Measurements from ENCODE around the gene CES4A. TPM values are rescaled to one million over a fixed set of nuclear protein-coding genes. Genes with fewer than 3 reads are reported as not detected.

Gene CES4A
- total RNA-seq, 1 experiment from 2014 or later: 1.9 TPM

- peaks cover 9% of the 10 kb centered on the region for H3K23me2 ChIP-seq (ENCODE audit: insufficient read length, low read depth, low read length, poor library complexity, severe bottlenecking)
- no peak within 1 kb of the TSS for H3K27ac ChIP-seq (ENCODE audit: insufficient read length, low read depth, low read length)
- H2BK15ac ChIP-seq (ENCODE audit: low read depth, low read length): no peak within 1 kb of the TSS
- H3K36me3 Mint-ChIP-seq (ENCODE audit: insufficient read depth in 1 of 3, low read depth in 3 of 3): peaks cover 0 to 23% (median 18%) of the 10 kb centered on the region in 3 experiments; a peak in 4 of 7 replicates
- H3K9me3 Mint-ChIP-seq: no peaks in the 10 kb centered on the region
- no peak within 1 kb of the TSS for H4K8ac ChIP-seq (replicated peaks; ENCODE audit: insufficient read length, low read depth, low read length)
- TF ChIP-seq CTCF (conservative IDR thresholded peaks at IDR 0.05): peak; percentile 45; the same call in 2 of the 3 replicates
- no CpG with 5 or more reads among the region's 69 CpGs for WGBS (ENCODE audit: extremely low coverage, insufficient read length, low lambda C conversion rate)
- H2AFZ ChIP-seq (ENCODE audit: low read length): no peak within 1 kb of the TSS
- H3K4me1 Mint-ChIP-seq: peaks cover 14 to 16% of the 10 kb centered on the region in 2 experiments
- no peak within 1 kb of the TSS for H3K56ac ChIP-seq (ENCODE audit: insufficient read length, low read depth, low read length)
- peak within 1 kb of the TSS; percentile 71 for H3K4me2 ChIP-seq (ENCODE audit: insufficient read depth, insufficient read length, low read length)
- H3K4ac ChIP-seq (ENCODE audit: low read depth, low read length): no peak within 1 kb of the TSS
- no peaks in the 10 kb centered on the region; the same call in 1 of the 2 replicates for H3K27me3 Mint-ChIP-seq (ENCODE audit: low read depth)
- no peaks in the 10 kb centered on the region for H3K4me1 ChIP-seq (ENCODE audit: insufficient read depth, low read length)
- no peaks in the 10 kb centered on the region for H3K27me3 ChIP-seq (ENCODE audit: insufficient read depth, low read length)
- H3K27ac Mint-ChIP-seq: peak within 1 kb of the TSS in 2 of 3 experiments; percentile 27 to 61; a peak in 3 of 7 replicates
- H3K4me3 Mint-ChIP-seq: peak within 1 kb of the TSS; percentile 85 to 89
- peak within 1 kb of the TSS; percentile 60 for H3K9ac ChIP-seq (ENCODE audit: extremely low read depth, insufficient read length, low read length)
- H3K9me3 ChIP-seq (ENCODE audit: control insufficient read depth, low read depth, low read length): no peaks in the 10 kb centered on the region
- H2BK5ac ChIP-seq (ENCODE audit: insufficient read length, low read length): no peak within 1 kb of the TSS
- peak; percentile 88 for DNase-seq
- H3T11ph ChIP-seq (ENCODE audit: low read length): no peak within 1 kb of the TSS
- H2AK5ac ChIP-seq (ENCODE audit: insufficient read length, low read length): no peak within 1 kb of the TSS
- H2BK20ac ChIP-seq (ENCODE audit: low read depth, low read length, poor library complexity, severe bottlenecking): no peak within 1 kb of the TSS
- peaks cover 2% of the 10 kb centered on the region; the same call in 1 of the 2 replicates for H3K79me2 ChIP-seq (ENCODE audit: insufficient read depth, low read length)
- no peak within 1 kb of the TSS for H4K91ac ChIP-seq (ENCODE audit: insufficient read length, low read depth, low read length)
- H3K14ac ChIP-seq (ENCODE audit: insufficient read depth, low read length): peak within 1 kb of the TSS; percentile 92
- no peak within 1 kb of the TSS for H4K5ac ChIP-seq (ENCODE audit: insufficient read length, low read depth, low read length)
- H2BK120ac ChIP-seq (ENCODE audit: low read depth, low read length, poor library complexity, severe bottlenecking): no peak within 1 kb of the TSS
- peak within 1 kb of the TSS; percentile 86 for H3K18ac ChIP-seq (ENCODE audit: insufficient read length, low read depth, low read length)
- no peaks in the 10 kb centered on the region for H4K20me1 ChIP-seq (ENCODE audit: control insufficient read depth, insufficient read depth, insufficient read length)
- no peak within 1 kb of the TSS for H3K23ac ChIP-seq (ENCODE audit: insufficient read length, low read depth, low read length)
- H2BK12ac ChIP-seq (ENCODE audit: insufficient read length, low read depth, low read length): no peak within 1 kb of the TSS
- H3K79me1 ChIP-seq (ENCODE audit: insufficient read depth, low read depth, low read length, poor library complexity, severe bottlenecking): peaks cover under 1% of the 10 kb centered on the region
Measured at GRCh38 chr16:67028696-67029253, 40.4 kb downstream of the CES4A start, which contains the start of gene CBFB. Gene CBFB, plus strand, starts transcription at chr16:67029149. Its CDS starts 259 bp downstream, at chr16:67029408.

Measured in H9 (cell line).